Measurements from ENCODE around the gene CACTIN.

CACTIN gene

DNA sequence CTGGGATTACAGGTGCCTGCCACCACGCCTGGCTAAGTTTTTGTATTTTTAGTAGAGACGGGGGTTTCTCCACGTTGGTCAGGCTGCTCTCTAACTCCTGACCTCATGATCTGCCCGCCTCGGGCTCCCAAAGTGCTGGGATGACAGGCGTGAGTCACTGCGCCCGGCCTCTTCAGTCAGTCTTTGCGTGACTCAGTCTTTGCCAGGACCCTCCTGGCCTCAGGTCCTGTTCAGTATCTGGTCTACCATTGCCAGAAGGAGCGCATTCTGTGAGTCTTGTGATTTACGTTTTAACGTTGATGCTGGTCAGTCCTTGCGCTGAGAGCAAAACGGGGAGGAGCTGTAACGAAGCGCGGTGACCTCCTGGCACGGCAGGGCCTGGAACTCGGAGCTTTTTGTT lies 61.5 kb downstream of the CACTIN start:
- DNase-seq (ENCODE audit: low read depth in 2 of 2): no peak

- DNase-seq (ENCODE audit: low read depth in 2 of 2): no peak
Measured at GRCh38 chr19:3563709-3564524, 62.7 kb downstream of the CACTIN start.
